Dedifferentiated amniotic fluid mesenchymal stem cell (primary cell): ENCODE data around the gene FBLN7.
A peak's percentile ranks its signal among the peaks of the same experiment; 100 is the strongest.

Experiments
- DNase-seq: peaks from one replicate; pipeline ENCODE4 v3.0.0-alpha.2; 2016; ENCODE audit errors: extremely low spot score

Gene FBLN7

GRCh38 chr2:112140899-112141625 is 2.9 kb downstream of the FBLN7 start:
- no peak for DNase-seq

- no peak for DNase-seq
These were observed 3.4 kb downstream of the FBLN7 start for GRCh38 chr2:112141626-112142007.

GRCh38 chr2:112142525-112143078 is 4.4 kb downstream of the FBLN7 start:
- no peak for DNase-seq

GRCh38 chr2:112143150-112143549 is 5.0 kb downstream of the FBLN7 start:
- DNase-seq: no peak

- no peak for DNase-seq
These were observed 6.8 kb downstream of the FBLN7 start for GRCh38 chr2:112144966-112145365.

- DNase-seq: no peak
These were observed 9.4 kb downstream of the FBLN7 start for GRCh38 chr2:112147382-112148168.

GRCh38 chr2:112148477-112148876 is 10.3 kb downstream of the FBLN7 start:
- DNase-seq: no peak

- no peak for DNase-seq
These were observed 11.0 kb downstream of the FBLN7 start for GRCh38 chr2:112149194-112149593.

- no peak for DNase-seq
These were observed 11.8 kb downstream of the FBLN7 start for GRCh38 chr2:112149866-112150435.

GRCh38 chr2:112150447-112150846 is 12.3 kb downstream of the FBLN7 start:
- DNase-seq: peak; percentile 93

- DNase-seq: no peak
These were observed 12.7 kb downstream of the FBLN7 start for GRCh38 chr2:112150851-112151250.

GRCh38 chr2:112151271-112151670 is 13.1 kb downstream of the FBLN7 start:
- no peak for DNase-seq

- DNase-seq: no peak
These were observed 13.7 kb downstream of the FBLN7 start for GRCh38 chr2:112151701-112152440.

GRCh38 chr2:112152476-112153178 is 14.4 kb downstream of the FBLN7 start:
- DNase-seq: no peak

- no peak for DNase-seq
These were observed 14.9 kb downstream of the FBLN7 start for GRCh38 chr2:112153179-112153490.

- no peak for DNase-seq
These were observed 15.3 kb downstream of the FBLN7 start for GRCh38 chr2:112153501-112153900.

- DNase-seq: no peak
These were observed 16.3 kb downstream of the FBLN7 start for GRCh38 chr2:112154246-112155117.

- DNase-seq: no peak
These were observed 17.4 kb downstream of the FBLN7 start for GRCh38 chr2:112155331-112156151.

GRCh38 chr2:112156152-112156986 is 18.2 kb downstream of the FBLN7 start:
- no peak for DNase-seq
